Superior temporal gyrus (tissue), 1 donor: ENCODE data around the gene RNF157.

ENCODE experiments used
- DNase-seq: peaks from one replicate; pipeline ENCODE4 v3.0.0-alpha.2; 2016; ENCODE audit errors: extremely low spot score

RNF157 gene

DNA sequence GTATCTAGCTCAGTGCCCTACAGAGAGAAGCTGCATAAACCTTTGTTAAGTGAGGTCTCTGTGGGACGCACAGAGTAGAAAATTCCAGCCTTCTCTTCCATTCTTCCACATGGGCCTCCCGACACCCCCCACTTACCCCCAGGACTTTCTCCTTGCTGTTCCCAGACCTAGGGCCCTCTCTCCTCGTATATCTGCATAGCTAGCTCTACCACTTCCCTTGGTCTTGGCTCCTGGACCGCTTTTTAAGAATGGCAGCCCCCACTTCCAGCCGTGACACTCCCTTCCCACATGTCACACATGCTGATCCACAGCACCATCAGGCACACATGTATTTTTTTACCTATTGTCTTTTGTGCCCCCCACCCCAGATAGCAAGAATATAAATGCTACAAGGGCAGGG lies 82.5 kb downstream of the RNF157 start:
- DNase-seq, result no peak

DNA sequence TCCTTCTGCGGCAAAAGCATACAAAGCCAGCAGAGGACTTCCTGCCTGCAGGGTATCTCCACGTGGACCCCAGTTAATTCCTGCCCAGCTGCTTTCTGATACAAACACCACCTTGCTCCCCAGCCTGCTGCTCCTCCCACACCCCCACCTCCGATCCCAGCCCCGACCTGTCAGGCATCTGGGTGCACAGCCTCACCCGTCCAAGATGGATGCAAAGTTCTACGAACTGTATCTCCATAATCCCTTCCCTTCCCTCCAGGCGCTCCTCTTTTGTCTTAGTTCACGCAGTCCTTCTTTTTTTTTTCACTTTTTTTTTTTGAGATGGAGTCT lies 83.7 kb downstream of the RNF157 start:
- DNase-seq, result no peak

DNA sequence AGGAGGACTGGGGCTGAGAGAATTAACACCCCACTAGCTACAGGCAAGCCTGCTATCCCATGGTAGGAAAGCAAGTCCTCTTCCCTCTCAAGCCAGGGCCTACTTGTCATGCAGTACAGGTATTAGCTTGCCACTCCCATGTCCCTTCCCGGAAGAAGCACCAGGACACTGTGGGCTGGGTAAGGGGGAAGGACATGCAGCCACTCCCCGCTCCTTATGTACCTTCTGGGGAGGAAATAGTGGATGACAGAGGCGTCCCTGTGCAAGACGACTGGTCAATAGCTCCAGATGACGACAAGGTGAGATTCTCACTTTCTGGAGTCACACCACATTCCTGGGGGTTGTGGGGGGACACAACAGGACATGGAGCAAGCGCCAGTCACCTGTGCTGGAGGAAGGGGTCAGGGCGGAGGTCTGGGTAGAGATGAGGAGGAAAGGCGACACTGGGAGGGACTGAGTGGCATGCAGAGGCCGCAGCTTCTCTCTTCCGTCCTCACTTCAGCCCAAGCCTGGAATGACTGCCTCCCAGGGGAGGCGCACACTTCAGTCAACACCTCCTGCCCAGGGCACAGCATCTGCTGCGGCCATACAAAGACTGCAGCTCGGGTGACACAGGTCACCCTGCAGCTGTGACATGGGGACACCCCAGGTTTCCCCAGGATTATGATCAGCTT lies 84.2 kb downstream of the RNF157 start:
- DNase-seq, result no peak

DNA sequence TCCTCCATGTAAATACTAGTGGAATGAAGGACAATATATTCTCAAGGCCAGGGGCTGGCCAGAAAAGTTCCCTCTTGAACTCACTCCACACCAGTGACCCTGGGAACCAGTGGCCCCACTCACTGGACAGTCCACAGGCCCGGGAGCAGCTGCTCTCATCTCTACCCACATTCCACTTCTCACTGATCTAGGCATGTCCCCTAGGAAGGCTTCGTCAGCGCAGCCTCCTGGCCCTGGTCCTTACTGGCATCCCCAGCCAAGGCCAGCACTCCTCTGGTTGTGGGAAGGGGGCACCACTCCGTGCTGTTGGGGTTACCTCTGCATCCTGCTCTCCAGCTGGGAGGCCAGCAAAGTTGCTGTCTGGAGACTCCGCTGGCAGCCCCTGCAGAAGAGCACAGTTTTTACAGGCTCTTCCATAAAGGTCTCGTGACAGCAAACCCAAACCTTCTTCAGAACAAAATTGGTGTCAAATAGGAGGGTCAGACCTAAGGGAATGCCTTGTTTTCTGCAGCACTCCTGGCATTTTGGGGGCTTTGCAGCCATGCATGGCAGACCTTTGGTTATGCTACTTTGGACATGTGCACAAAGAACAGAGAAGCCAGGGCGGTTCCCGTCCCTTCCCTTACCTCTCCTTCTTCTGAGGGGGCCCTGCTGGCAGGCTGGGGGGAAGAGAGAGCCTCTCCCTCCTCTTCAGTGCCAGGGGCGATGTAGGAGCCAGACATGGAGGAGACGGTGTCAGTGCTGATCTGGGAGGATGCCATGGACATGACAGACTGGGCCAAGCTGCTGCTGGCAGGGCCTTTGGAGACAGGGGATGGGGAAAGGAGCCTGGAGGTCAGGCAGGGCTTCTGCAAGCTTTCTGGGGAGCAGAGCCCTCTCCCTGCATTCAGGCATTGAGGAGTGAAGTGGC lies 85.1 kb downstream of the RNF157 start:
- no peak for DNase-seq

DNA sequence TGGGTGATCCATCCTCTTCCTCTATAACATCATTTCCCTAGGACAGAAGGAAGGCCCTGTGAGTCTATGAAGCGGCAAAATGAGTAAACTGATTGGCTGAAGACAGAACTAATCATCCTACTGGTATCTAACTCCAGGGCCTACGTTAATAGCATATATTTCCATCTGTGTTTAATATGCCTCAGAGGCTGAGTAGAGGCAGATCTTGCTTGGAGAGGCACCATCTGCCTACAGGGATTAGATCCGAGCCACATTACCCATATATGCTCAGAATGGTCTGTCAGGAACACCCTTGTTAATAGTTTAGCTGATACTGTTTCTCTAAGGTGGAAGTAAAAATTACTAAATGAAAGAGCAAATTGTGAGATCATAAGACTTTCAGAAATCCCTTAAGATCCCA lies 86.0 kb downstream of the RNF157 start:
- no peak for DNase-seq

DNA sequence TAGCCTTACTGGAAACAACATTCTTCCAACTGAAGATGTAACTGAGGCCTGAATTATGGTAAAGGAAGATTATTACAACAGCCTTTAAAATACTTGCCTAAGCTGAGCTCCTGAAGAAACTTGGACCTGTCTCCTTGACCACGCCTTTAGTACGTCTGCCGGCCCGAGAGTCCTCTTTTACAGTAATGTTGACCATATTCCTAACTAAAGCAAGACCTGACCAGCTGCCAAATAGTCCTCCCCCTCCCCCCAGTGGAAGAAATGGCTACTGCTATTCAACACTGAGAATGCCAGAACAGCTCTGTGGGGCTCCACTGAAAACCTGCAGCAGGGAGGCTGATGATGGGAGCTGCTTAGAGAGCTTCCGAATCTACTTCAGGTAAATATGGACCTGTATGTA lies 86.7 kb downstream of the RNF157 start:
- no peak for DNase-seq

DNA sequence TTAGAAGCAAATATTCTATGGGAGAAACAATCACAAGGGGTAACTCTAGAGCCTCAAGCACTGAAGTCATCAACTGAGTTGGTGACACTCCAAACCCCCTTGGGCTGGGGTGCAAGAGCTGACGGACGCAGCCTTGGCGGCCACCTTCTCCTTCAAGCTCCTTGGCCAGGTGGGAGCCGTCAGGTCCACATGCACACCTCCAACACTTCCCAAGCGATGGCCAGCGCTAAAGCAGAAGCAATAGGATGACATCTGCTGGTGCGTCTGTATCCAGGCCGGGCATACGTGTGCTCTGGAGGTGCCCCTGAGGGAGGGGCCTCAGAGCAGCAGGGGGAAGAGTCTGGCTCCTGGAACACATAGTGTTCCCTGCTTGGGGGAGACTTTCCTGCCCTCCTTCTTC lies 87.1 kb downstream of the RNF157 start:
- no peak for DNase-seq

DNA sequence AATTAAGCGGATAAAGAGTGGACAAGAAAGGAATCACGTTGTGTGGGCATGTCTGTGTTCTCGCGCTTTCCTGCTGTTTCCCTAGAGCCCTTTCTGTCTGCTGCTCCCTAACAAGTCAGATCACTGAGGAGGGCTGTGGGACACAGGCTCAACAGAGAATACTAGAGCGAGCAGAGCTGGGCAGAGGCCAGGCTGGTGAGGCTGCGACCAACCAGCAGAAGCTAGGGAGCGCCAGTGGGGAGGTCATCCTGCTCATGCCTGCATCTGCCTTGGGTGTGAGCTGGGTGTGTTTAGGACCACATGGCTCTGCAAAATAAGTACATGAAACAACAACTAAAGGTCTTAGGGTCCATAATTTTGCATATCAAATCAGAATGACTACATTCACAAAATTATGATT lies 87.7 kb downstream of the RNF157 start:
- DNase-seq, result no peak

DNA sequence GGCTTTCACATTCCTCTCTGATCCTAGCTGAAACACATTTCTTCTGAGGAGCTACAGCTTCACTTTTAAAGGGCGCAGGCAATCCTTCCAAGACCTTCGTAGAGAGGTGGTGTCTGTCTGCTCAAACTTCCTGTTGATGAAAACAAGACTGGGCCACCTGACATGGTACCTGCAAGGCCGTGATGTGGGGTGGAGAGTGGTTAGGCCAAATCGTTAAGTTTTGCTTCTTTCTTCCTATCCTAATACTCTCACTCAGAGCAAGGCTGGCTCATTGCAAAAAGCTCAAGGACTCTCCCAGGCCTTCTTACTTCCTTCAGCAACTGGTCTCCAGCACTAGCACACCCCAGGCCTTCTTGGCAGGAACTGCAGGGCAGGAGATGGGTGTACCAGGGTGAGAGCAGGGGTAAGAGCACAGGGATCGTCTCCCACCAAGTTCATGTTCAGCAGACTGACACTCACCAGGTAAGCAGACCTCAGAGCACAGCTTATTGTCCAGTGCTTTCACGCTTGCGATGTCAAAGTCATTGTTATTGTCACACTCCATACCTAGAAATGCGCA lies 88.3 kb downstream of the RNF157 start:
- no peak for DNase-seq

DNA sequence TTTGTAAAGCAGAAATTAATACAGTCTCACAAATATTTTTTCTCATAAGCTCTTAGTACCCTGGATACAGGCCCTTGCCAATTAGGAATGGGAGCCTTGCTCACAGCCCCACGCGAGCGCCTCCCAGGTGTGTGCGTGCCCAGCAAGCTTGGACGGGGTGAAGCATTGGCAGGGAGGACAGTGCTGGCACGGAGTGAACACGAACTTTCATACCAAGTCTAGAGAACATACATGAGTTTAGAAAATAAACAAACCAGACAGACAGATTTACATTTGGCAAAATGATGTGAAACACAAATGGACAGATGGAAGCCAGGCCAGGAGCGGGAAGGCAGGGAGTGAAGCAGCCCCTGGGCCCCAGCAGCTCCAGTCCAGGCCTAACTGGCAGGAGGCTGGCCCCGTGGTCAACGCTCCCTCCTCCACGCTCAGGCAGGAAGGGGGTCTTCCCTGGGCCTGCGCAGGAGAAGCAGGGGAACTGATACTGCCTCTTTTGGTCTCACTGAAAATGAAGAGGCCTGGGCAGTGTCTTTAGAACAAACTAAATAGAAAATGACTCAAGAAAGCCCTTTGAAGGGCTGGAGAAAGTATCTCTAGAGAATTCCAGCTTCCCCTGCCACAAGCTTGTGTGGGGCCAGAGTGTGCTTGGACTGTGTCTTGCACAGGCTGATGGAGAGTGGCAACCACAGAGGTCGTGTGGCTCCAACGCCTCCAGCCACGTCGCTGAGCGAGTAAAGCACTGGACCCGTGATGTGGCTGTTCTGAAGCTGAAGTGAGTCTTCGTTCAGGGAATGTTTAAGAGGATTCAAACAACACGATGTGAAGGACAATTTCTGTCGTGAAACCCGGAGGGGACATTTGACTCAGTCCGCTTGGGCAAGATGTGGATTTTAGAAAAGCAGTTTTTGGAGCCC lies 89.3 kb downstream of the RNF157 start:
- DNase-seq, result no peak

DNA sequence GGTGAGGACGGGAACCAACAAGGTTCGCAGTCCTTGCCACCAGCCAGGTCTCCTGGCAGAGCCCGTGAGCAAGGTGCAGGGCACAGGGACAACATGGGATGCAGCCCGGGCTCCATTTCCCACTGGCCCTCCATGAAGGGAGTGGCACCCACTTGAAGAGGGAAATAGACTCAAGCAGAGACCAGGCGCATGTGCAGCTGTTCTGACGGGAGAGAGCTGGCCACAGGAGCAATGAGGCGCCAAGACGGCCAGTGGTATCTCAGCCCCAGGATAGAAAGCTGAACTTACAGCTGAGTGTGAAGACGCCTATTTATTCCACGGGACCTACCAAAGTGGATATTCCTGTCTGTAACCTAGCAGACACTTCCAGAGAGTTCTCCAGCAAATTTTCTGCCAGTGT lies 91.1 kb downstream of the RNF157 start:
- no peak for DNase-seq

DNA sequence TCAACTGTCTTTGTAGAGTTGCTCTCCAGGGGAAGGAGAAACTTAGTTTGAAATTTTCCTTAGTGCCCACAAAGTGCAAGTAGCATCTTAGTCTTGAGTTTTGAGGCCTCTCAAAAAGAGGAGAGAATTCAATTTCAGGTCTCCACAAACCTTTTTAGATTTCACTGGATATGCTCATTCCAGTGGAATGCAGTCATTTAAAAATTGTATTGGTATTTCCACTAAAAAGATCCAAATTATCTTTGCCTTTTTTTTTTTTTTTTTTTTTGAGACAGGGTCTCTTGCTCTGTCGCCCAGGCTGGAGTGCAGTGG lies 92.3 kb downstream of the RNF157 start:
- DNase-seq, result no peak

DNA sequence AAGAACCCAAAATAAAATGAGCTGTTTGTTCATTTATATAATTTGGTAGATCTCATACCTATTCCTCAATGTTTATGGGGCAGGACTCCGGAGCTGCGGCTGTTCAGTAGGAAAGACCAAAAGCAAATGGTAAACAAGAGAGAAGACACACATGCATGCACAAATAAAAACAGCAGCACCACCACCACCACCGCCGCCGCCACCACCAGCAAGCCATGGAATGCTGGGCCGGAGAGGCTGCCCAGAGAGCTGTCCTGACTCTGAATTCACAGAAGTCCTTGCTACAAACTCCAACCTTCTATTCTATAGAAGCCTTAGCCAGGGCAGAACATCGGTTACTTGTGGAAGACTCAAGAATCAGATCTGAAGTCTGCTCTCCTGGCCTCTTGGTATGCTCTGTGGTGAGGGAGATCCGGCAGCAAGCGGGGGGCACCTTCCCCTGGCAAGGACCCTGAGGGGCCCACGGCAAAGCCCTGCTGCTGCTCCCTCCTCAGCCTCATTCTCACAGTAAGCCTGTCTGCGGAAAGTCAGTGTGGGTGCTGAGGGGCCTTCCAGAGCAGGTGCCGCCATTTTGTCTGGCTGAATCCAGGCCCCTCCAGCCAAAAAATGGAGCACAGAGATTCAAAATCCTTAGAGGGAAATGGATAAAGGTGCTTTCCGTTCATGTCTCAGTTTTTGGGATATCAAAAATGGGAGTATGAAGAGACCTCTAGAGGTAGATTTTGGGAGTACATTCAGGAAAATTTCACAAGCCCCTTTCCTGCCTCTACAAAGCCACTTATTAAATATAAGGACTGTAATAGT lies 92.9 kb downstream of the RNF157 start:
- peak; percentile 60 for DNase-seq

DNA sequence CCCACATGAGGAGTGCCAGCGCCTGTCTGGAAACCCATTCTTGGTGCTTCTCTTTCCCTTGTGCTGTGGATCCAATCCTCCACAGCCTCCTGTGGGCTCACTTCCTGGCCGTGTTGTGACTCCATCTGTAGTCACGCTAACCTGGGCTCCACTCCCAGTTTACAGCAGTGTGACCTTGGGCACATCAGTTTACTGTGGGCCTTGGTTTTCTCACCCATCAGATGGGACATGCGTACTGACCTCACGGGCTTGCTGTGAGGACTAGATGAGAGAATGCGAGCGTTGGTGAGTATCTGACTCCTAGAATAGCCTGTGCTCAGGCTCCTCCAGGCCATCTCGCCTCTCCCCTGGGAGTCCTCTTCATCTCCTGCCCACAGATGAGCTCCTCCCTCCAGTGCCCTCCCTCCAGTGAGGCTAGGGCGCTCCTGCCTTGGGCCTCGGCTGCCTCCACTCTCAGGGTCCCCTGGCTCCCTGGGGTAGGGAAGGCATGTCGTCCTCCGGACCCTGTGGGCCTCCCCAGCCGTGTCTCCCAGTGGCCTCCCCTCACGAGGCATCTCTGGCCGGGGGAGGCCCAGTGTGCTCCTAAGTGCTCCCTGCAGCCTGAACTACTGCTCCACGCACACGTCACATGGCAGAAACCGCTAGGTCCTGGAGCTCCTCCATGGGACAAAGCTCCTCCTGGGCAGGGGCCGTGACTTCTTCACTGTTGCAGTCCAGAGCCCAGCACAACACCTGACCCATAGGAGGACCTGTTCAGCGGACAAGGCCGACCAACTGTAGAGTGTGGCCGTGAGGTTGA lies 94.0 kb downstream of the RNF157 start:
- no peak for DNase-seq

DNA sequence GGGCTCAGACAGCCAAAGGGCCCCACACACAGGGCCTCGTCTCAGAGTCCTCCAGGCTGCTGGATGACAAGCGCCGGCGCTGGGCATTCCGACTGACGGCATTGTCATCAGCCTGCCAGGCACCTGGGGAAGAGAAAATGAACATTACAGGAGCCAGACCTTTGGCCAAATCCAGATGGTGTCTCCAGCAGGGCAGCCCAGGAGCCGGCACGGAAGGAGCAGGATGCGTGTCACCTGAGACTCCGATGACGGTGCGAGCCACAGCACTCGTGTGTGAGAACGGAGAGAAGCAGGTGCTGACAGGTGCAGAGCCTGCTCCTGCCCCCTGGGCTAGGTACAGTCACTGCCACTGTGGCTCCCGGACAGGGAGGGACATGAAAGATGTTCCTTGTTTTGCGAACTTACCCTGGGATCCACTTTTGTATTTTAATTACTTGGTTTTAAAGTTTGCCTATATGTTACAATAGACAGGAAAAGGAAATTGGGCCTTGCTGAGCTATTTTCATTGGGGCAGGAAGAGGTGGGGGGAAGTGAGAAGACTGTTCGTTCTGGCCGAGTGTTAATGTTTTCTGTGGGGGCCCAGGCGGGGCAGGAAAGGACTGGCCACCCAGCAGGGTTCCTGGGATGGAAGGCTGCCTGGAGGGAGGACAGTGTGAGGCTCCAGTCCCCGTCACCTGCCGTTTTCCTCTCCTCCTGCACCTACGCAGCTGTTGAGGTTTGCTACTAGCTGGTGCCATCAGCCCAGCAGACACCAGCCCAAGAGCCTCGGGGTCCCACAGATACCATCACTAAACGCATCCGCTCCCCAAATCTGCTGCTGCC lies 94.9 kb downstream of the RNF157 start:
- no peak for DNase-seq

DNA sequence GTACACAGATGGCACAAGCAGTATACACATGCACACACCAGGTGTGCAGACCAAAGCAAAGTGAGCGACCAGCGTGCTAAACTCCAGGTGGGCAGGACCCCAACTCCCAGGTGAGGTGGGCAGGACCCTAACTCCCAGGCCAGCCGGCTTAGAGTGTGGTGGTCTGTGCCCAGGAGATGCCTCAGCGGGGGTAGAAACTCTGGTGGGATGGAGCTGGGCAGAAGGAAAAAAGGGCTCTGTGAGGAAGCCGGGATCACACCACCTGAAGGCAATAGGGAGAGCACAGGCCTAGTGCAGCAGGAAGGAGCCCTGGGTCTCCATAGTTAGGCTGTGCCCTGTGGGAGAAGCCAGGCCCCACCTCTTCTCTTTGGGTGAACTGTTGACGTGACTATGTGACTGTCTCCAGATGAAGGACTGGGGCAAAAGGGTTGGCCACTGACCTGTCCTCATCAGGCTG lies 97.7 kb downstream of the RNF157 start:
- no peak for DNase-seq

DNA sequence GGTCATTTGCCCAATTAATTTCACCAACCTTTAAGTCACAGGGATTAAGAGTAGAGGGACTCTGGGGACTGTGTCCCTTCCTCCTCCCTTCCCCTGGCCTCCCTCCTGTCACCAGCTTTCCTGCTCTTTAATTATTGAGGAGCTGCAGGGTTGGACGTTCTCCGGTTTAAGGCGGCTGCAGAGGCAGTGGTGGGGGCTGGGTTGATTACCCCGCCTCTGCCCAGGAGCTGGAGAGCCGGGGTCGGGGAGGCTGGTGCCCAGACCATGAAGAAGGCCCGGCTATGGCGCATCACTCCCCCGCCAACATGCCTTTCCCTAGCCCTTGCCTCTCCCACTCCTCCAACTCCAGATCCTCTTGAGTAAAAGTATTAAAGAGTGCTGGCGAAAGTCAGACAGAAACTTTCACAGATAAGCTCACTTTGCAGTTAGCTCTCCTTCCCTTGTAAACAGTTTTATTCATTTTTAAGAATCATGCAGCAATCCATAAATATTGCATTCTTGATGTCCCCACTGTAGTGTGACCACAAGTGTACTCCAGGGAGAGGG lies 98.2 kb downstream of the RNF157 start:
- DNase-seq, result no peak

DNA sequence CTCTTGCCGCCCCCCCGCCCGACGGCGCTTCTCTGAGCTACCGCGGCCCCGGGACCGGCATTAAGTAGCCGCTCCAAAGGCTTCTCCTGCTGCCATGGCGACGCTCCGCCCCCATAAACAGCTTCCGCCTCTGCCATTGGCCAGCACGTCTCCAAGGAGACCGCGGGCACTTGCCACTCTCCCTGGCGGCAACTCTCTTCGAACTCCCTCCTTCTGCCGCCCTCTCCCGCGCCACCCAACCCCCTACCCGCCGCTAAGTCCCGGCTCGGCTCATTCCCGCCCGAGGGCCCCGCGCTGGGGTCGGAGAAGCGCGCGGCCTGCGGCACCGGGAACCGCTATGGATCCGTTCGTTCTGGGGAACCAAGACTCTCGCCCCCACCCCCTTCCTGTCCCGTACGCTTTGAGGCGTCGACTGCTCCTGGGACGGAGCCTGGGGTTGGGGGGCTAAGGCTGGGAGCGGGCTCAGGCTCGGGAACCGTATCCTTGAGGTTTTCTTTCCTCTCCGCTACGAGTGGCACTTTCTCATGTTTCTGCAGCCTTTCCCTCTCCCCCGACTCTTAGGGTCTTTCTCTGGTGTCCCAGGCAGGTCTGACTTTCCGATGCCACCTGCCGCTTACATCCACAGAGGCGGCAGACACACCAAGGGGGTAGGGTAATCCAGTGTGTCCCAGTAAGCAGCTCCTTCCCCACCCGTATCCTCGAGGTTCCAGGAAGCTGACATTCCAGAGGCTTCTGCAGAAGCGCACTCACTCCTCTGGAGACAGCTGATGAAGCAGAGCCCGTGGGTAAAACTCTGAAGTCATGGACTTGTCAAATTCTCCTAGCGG lies 98.9 kb downstream of the RNF157 start, which contains the start of gene FOXJ1:
Gene FOXJ1 (minus strand): TSS at position 34 of the 827 bp plus-strand sequence. CDS start 850 bp downstream, outside the sequence.
- DNase-seq, result peak; percentile 95
